Renal cortical epithelial cell (primary cell): Measurements from ENCODE around the gene SLC27A3. TPM values are rescaled to one million over a fixed set of nuclear protein-coding genes. Genes with fewer than 3 reads are reported as not detected.

Experiments used
- DNase-seq: peaks from one replicate; pipeline ENCODE4 v3.0.0-alpha.2; 2011; ENCODE audit warnings: low read depth
- total RNA-seq: library from RNA; depleted of rRNA; stranded (reverse); fragments of >200 nt; gene quantifications from 2 replicates; pipeline ENCODE4 v1.2.3, GENCODE V29; 2014

The SLC27A3 gene, protein sequence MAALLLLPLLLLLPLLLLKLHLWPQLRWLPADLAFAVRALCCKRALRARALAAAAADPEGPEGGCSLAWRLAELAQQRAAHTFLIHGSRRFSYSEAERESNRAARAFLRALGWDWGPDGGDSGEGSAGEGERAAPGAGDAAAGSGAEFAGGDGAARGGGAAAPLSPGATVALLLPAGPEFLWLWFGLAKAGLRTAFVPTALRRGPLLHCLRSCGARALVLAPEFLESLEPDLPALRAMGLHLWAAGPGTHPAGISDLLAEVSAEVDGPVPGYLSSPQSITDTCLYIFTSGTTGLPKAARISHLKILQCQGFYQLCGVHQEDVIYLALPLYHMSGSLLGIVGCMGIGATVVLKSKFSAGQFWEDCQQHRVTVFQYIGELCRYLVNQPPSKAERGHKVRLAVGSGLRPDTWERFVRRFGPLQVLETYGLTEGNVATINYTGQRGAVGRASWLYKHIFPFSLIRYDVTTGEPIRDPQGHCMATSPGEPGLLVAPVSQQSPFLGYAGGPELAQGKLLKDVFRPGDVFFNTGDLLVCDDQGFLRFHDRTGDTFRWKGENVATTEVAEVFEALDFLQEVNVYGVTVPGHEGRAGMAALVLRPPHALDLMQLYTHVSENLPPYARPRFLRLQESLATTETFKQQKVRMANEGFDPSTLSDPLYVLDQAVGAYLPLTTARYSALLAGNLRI
- total RNA-seq = 5.0 and 8.5 TPM in 2 replicates

DNA sequence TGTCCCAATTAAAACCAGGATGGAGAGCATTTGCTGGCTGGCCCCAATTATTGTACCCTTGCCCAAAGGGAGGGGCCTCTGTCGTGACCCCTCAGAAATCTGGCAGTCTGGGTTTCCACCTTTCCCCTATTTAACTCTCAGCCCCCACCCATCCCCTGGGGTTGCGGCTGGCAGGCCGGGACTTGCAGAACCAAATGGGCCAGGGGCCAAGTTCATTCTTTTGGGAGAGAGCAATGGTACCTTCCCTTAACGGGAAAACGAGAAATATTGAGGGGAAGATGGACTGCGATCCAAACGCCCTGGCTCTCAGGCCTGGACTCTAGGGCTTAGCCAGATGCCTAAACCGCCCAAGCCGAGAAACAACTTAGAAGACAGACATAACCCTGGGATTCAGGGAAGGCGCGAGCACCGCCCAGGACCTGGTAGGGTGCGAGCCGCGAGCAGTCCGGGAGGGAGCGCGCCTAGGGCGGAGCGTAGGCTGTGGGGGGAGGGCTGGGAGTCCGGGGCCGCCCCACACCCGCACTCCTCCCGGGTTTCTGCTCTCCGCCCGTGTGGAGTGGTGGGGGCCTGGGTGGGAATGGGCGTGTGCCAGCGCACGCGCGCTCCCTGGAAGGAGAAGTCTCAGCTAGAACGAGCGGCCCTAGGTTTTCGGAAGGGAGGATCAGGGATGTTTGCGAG, at the start of gene SLC27A3:
TSS of gene SLC27A3 (plus strand) at position 628 of the 678 bp plus-strand sequence. CDS start 91 bp downstream, outside the sequence.
- no peak for DNase-seq

DNA sequence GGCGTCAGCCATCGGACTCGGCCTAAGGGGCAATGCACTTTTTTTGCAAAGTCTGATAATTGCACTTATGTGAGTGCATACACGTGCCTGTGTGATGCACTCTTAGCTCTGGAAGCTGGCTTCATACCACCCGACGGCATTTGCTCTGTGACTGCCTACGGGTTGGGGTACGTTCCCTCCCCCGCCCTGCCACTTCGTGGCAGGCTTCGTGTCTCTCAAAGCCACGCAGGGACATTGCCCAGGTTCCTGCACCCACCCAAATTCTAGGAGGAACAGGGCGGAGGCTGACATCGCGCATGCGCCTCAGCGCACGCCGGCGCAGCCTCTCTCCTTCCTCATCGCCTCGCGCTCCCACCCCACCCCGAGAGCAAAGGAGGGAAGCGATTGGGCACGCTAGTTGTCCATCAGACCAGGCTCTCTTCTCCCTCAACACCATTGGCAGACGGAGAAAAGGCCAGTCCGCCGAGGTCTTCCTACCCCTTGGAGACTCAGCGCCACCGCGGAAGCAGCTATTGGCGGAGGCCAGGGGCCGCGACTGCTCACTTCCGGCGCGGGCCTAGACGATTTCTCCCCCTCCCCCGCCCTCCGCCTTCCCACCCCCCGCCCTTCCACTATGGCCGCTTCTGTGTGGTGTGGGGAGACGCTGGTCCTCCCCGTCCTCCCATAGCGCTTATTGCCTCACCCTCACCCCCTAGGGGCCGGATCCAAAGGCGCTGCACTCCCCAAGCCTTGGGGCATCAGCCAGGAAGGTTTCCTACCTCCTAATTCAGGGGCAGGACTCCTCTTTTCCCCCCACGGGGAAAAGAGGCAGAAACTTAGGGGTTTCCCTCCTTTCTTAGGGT, 47.5 kb upstream of the SLC27A3 start, which contains the start of gene INTS3:
TSS of gene INTS3 (plus strand) at position 588 of the 842 bp plus-strand sequence. CDS start 585 bp downstream, outside the sequence.
- DNase-seq = peak; percentile 99

DNA sequence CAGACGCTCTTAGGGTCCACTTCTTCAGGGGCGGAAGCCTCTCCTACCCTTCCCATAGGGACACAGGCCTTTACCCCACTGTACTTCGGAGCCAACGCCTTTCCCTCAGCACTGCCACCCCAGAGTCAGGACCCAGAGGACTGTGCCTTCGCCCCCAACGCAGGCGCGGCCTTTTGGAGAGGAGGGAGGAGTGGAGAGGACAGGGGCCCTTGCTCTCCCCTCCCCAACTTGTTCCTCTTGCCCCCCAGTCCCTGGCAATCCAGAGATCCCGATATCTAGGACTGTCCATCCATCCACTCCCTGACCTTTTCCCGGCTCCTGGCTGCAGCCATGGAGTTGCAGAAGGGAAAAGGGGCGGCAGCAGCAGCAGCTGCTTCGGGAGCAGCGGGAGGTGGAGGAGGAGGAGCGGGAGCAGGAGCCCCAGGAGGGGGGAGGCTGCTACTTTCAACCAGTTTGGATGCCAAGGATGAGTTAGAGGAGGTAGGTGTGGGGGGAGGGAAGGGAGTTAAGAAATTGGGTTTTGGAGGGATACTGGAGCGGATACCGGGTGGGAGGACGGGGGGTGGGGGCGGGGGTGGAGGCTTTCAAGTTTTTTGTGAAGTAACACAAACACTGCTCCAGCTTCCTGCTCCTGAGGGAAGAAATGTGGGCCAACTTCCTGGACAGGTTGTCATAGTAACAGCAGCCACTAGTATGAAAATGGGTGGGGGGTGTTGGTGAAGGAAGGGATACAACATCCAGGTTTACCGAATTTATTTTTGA, 46.7 kb upstream of the SLC27A3 start:
- DNase-seq = peak; percentile 73

DNA sequence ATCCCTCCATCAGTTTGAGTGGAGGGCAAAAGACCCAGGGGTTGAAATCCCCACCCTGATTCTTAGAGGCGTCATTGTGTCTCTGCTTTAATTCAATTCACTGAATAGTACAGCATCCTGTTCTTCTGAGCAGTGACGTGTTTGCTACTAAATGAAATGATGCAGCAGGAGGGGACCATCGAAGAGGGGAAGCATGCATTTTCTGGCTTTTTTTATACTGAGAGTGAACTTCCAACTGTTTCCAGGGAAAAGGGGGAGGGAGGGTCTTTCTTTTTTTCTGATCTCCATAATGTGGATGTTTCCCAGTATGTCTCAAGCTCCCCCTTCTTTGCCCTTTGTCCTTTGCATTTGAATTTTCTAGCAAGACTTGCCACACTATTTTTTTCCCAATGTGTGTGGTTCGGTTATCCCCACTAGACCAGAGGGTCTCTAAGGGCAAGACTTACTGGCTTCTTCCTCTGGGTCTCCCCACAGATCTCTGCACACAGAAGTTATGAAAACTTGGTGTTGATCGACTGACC, 44.7 kb upstream of the SLC27A3 start:
- no peak for DNase-seq

DNA sequence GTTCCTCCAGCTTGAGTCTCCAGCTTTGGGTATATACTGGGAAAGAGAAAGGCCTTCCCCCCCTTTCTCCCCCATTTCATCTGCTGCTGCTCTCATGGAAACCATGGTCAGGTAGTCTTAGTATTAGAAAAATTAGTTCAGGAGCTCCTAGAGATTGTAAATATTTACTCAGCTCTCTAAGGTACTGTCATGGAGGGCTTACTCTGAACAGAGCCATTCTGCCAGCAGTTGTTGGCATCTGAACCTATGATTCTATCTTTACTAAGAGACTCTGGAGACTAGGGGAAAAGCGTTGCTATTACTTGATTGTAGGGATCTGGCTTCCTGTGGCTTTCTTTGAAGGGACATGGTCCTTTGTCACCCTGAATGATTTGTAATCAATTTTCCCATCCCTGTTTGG, 41.2 kb upstream of the SLC27A3 start:
- DNase-seq = peak; percentile 46

DNA sequence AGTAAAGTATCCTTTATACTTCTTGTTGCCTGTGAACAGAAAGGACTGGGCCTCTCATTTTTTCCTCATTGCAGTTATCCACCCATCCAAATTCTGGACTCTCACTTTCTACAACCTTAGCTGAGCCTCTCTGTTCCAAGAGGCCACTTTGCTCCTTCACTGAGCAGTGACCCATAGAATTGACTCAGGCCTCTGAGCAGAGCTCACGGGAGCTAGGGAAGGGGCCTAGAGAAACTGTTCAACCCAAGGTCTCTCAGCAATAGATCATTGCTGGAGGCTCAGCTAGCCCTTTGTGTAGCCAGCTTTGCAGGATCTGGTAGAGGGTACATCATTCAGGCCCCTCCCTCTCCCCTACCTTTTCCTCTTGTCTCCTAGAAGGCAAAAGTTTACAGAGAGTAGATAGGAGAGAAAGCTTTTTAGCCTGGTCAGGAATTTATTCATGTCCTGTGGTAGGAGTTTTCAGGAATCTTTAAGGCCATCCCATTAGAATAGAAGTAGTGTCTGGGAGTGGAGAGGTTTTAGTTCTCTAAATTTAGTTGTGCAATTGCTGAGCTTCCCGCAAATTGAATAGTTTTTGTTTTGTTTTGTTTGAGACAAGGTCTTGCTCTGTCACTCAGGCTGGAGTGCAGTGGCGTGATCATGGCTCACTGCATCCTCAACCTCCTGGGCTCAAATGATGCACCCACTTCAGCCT, 40.7 kb upstream of the SLC27A3 start:
- peak; percentile 52 for DNase-seq

DNA sequence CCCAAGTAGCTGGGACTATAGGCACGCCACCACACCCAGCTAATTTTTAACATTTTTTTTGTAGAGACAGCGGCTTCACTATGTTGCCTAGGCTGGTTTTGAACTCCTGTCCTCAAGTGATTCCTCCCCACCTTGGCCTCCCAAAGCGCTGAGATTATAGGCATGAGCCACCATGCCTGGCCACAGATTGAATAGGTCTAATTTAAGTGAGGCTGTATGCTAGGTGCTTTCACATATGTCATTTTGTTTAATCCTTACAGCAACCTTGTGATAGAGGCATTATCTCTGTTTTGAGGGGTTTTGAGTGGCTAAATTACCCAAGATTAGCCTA, 40.2 kb upstream of the SLC27A3 start:
- DNase-seq = no peak

DNA sequence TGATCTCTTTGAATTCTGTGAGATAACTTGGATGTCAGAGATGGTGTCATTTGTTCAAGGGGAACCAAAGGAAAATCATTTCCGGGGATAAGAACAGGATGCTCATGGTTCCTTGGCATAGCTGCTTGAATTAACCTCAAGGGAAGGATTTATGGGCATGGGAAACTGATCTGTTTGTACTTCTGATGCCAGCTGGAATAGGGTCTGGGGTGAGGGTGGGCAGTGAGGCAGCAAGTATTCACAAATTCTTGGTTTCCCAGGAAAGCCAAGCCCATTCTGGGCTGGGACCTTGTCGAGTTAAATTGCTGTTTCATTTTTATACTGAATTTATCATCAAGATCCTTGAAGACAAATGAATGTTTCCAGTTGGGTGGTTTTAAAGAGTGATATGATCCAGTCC, 33.2 kb upstream of the SLC27A3 start:
- peak; percentile 92 for DNase-seq

DNA sequence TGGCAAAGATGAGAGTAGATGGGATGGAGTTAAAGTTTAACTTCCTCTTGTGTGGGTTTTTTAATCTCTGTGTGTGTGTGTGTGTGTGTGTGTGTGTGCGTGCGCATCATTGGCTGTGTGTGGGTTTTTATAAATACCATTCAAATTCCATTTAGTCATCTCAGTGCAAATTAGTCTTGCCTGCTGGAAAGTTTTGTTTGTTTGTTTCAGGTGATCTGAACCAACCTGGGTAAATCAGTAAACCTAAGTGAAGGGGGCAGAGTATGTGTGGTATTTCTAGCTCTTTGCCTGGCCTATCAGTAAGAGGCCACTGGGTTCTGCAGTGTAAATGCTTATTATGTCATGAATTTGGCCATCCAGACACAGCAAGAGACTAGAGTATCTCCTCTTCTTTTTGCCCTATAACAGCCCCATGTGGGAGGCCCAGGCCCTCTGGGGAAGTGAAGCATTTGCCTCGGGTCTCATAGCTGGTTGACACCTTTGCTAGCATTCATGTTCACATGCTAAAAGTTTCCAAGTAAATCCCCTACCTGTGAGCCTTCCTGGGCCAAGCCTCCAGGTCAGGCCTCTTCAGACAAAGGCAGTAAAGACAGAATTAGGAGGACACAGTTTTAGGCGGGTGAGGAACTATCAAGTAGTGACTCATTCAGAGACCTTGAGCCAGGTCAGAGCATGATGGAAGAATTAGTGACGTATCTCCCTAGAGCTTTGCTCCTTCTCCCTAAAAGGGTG, 32.6 kb upstream of the SLC27A3 start:
- DNase-seq = peak; percentile 100

DNA sequence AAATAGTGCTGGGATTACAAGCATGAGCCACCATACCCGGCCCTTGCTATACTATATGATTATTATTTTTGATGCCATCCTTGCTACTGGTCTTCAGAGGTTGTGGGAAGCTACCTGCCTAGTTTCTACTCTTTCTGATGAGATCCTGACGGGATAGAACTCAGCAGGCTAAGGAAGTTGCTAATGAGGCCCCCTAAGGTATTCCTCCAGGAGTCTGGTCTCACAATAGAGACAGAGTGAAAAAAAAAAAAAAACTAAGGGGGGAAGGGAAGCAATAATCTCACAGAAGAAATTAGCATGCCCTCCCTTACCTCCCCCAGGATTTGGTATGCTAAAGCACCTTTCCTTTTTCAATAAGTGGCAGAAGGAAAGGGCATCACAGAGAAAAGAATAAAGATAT, 29.8 kb upstream of the SLC27A3 start:
- DNase-seq = no peak

DNA sequence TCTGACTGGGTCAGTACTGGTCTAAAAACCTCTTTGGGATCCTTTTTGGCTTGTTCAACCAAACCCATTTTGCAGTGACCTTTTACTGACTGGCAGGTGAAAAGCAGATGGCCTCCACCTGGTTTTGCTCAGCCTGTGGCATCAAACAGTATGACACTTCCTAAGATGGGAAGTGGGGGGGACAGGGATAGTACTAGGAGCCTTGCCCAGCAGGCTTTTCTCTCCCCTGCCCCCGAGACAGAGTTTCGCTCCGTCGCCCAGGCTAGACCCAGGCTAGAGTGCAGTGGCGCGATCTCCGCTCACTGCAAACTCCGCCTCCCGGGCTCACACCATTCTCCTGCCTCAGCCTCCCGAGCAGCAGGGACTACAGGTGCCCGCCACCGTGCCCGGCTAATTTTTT, 29.0 kb upstream of the SLC27A3 start:
- no peak for DNase-seq

DNA sequence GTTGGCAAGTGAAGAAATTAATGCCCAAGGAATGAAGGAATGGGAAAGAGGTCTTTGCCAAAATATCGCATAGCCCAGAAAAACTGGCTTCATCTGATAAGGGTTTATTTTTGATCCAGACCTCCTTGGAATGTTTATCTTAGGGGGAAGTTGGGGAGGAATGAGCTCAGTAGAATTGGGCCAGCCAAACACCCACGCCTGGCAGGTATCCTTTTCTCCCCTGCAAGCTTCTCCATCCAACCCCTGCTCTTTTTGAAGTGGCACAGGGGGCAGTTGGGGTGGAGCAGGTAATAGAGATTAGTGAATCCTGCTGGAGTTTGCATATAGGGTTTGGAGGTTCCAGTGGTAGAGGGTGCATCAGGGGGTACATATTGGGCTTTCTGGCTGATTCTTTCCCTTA, 26.3 kb upstream of the SLC27A3 start:
- no peak for DNase-seq

DNA sequence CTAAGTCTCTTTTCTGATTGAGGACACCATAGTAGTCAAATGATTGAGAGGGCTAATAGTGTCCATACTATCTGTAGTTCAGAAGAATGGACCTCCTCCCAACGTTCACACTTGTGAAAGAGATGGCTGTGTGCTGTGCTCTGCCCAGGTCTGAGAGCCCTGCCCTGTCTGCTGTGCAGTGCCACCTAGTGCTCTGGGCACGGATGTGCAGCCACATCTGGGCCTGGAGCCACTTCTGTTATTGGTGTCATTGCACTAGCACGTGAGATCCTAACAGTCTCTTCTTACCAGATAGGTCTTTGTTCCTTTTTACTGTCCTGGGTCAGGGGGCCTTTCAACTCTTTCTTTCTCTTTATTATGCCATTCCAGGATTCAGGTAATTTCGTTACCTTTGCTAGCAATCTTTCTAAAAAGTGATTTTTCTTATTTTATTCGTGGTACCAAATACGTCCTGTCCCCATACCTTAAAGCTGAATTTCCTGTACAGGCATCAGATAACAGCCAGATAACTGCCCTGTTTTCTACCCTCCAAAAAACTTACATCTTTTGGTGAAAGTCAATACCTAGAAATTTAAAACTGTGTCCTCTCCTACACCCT, 25.7 kb upstream of the SLC27A3 start:
- peak; percentile 73 for DNase-seq

DNA sequence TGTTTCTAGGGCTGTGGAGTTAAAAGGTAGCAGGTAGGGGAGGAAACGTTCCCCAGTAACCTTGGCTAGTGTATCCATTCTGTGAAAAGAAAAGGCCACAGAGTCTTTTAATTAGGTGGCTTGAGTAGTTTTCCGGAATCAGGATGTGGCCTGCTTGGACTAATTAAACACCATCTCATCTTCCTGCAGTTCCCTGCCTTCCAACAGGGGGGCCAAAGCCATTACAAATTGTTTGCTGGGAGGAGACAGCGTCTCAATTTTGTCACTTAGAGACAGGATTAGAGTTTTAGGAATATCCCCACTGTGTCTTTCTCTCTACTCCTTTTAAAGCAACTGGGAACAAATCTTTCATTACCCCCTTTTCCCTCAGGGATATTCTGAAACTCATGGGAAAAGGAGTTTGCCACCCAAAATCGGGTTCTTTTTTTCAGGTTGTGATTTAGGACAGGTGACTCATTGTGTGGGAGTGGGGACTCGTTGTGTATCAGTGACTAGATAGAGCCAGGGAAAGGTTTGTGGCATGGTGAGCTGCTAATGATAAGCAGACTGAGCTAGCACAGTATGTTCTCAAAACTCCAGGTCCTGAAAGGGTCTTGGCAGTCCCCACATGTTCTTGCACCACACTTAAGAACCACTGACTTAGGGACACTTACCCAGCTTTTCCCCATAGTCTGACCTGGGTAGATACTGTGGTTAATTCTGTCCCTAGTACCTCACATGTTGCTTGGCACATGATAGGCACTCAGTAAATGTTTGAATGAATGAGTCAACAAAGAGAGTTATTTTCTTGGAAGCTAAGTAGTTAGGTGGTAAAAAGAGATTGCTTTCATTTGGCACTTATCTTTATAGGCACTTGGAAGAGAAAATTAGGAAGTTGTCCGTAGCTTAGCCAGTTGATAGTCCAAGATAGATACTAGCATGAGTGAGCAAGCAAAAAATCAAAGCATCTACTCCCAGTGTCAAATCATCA, 24.9 kb upstream of the SLC27A3 start:
- peak; percentile 96 for DNase-seq

DNA sequence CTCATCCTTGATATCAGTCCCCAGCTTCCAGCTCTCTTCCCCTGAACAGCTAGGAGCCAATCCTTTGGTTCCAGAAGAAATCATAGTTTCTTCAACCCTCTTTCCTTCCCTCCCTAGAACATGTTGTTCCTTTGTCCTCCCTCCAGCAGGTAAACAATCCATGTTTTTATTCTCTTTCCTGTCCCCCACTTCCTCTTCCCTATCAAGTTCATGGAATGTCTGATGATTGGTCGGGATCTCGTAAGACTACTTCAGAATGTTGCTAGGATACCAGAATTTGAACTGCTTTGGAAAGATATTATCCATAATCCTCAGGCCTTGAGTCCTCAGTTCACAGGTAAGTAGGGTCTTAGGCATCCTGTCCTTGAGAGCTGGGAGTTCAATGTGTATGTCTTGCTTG, 23.1 kb upstream of the SLC27A3 start:
- DNase-seq = no peak

DNA sequence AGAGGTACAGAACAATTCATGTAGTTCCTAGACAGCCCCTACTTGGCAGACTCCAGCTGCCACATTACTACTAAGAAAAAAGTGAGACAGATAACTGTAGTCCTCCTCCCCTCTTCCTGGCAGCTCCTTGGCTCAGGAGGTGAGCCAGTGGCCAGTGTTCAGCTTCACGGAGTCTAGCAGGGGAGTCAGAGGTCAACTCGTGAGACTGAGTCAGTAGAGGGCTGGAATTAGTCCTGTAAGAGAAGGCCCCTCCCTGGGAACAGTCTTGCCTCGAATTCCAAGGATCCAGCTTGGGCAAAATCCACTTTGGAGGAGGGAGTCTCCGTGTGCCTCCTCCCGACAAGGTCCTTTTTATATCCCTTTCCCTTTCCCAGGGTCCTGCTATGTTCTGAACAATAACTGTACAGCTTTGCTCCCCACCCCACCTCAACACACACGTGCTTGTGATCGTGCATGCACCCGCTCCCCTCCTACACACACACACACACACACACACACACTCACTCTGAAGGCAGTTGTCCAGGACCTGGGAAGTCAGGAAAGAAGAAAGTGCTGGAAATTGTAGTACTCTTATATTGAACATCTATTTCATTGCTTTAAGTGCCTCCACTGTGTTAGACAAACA, 22.5 kb upstream of the SLC27A3 start:
- DNase-seq = peak; percentile 97

DNA sequence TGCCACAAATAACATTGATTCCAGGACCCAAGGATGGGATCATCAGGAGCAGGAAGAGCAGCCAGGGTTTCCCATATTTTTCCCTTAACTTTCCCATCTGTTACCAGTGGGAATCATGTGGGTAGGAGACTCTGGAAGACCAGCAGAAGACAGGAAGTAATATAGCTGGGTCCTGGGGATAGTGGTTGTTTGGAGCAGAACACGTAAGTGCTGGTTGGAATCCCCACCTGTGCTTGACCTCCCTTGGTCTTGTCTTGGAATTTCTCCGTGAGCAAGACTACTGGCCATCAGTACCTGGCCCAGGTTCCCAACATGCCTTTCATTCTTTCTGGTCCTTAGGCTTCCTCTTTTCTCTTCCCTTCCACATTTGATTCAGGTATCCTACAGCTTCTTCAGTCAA, 20.9 kb upstream of the SLC27A3 start:
- no peak for DNase-seq
